Fibroblast of lung (primary cell): ENCODE results near the gene GET3. TPM values are rescaled to one million over a fixed set of nuclear protein-coding genes. Genes with fewer than 3 reads are reported as not detected.
A peak's percentile ranks its signal among the peaks of the same experiment; 100 is the strongest.

Experiments used
- DNase-seq, 2 donors: peaks; one replicate each; pipeline versions ENCODE4 v3.0.0 to v3.0.0-alpha.2; 2010; ENCODE audit warnings: low read depth in 2 of 2
- H2AFZ ChIP-seq: 2 replicates; pipeline ENCODE4 v1.5.1; 2012; ENCODE audit warnings: low read length, control low read depth, inconsistent platforms
- H3K27ac ChIP-seq: 2 replicates; pipeline ENCODE4 v1.5.1; 2011; ENCODE audit warnings: low read length, control low read depth; ENCODE audit not compliant: insufficient read depth
- H3K27me3 ChIP-seq: 2 replicates; pipeline ENCODE4 v1.5.1; 2011; ENCODE audit warnings: mild to moderate bottlenecking, low read length; ENCODE audit not compliant: control insufficient read depth, insufficient read depth
- H3K36me3 ChIP-seq: 2 replicates; pipeline ENCODE4 v1.5.1; 2011; ENCODE audit warnings: low read length; ENCODE audit not compliant: control insufficient read depth, insufficient read depth
- H3K4me1 ChIP-seq: 2 replicates; pipeline ENCODE4 v1.5.1; 2011; ENCODE audit warnings: low read length; ENCODE audit not compliant: control insufficient read depth, insufficient read depth; ENCODE audit errors: extremely low read depth
- H3K4me2 ChIP-seq: 2 replicates; pipeline ENCODE4 v1.5.1; 2011; ENCODE audit warnings: low read length, control low read depth; ENCODE audit not compliant: insufficient read depth; ENCODE audit errors: extremely low read depth
- H3K4me3 ChIP-seq, 4 experiments: fragments of 200-600 bp in 1 of 4; sonication (generic) in 1 of 4; replicated peaks in 1 of 4; 2 replicates each; pipeline ENCODE4 v1.5.1; 2011 to 2016; ENCODE audit warnings: low read length in 4 of 4, low read depth in 3 of 4, mild to moderate bottlenecking in 3 of 4, control low read depth in 2 of 4, inconsistent platforms in 1 of 4, mixed read lengths in 1 of 4; ENCODE audit not compliant: insufficient read depth in 1 of 4; ENCODE audit errors: control extremely low read depth in 1 of 4
- H3K79me2 ChIP-seq: 2 replicates; pipeline ENCODE4 v1.5.1; 2012; ENCODE audit warnings: mild to moderate bottlenecking, low read length, inconsistent platforms; ENCODE audit not compliant: control insufficient read depth, insufficient read depth
- H3K9ac ChIP-seq: 2 replicates; pipeline ENCODE4 v1.5.1; 2011; ENCODE audit warnings: mild to moderate bottlenecking, low read length, control low read depth; ENCODE audit not compliant: insufficient read depth
- H3K9me3 ChIP-seq: 2 replicates; pipeline ENCODE4 v1.5.1; 2012; ENCODE audit warnings: low read depth, low read length; ENCODE audit not compliant: control insufficient read depth, insufficient read depth
- H4K20me1 ChIP-seq: 2 replicates; pipeline ENCODE4 v1.5.1; 2011; ENCODE audit warnings: low read length; ENCODE audit not compliant: control insufficient read depth, insufficient read depth; ENCODE audit errors: extremely low read depth
- CTCF ChIP-seq, 2 donors: IDR thresholded peaks in 1 of 2; conservative IDR thresholded peaks in 1 of 2; 1 replicate in 1 of 2; 2 replicates in 1 of 2; pipeline ENCODE4 v1.5.1; 2011 to 2012; ENCODE audit warnings: low read length in 2 of 2, control low read depth in 1 of 2, inconsistent platforms in 1 of 2, low read depth in 1 of 2, mild to moderate bottlenecking in 1 of 2
- EZH2 ChIP-seq: IDR thresholded peaks from 2 replicates; pipeline ENCODE4 v1.5.1; 2012; ENCODE audit warnings: low read length, control low read depth, mild to moderate bottlenecking; ENCODE audit errors: missing control alignments
- polyA plus RNA-seq, 2 donors: library from polyadenylated mRNA; depleted of rRNA in 1 of 2; stranded (reverse) in 1 of 2; unstranded in 1 of 2; fragments of >200 nt; gene quantifications; 2 replicates each; pipeline ENCODE4 v1.2.1, GENCODE V29; 2011 to 2012; ENCODE audit warnings: missing spikeins in 1 of 2
- total RNA-seq: library from RNA; depleted of rRNA; stranded (reverse); fragments of >200 nt; gene quantifications from 2 replicates; pipeline ENCODE4 v1.2.1, GENCODE V29; 2014

Gene GET3
- total and polyA plus RNA-seq, 2 donors (not counting 1 experiment from before 2014, with no cell fraction given) = 94.1 to 123 TPM

GRCh38 chr19:12778017-12778904 lies 41.0 kb downstream of the GET3 start:
- Histone ChIP-seq H3K36me3 (no peaks in the 10 kb centered on the region), H4K20me1 (no peaks in the 10 kb centered on the region), H3K9ac (peak overlapping the region; percentile 87), H3K79me2 (no peaks in the 10 kb centered on the region), H2AFZ (peak overlapping the region; percentile 41), H3K27me3 (no peaks in the 10 kb centered on the region), H3K4me2 (peak overlapping the region; percentile 96), H3K4me3 (peak overlapping the region; percentile 52 to 70 (median 60)), H3K9me3 (no peaks in the 10 kb centered on the region), H3K27ac (peak overlapping the region; percentile 94), H3K4me1 (peaks cover 41% of the 10 kb centered on the region)
- peak; percentile 78 to 83 for DNase-seq
- TF ChIP-seq CTCF (conservative IDR thresholded peaks at IDR 0.05 in 1 of 2, IDR thresholded peaks at IDR 0.05 in 1 of 2; ENCODE audit: low read depth in 1 of 2, low read length in 2 of 2) (no peak), EZH2 (no peak)

DNA sequence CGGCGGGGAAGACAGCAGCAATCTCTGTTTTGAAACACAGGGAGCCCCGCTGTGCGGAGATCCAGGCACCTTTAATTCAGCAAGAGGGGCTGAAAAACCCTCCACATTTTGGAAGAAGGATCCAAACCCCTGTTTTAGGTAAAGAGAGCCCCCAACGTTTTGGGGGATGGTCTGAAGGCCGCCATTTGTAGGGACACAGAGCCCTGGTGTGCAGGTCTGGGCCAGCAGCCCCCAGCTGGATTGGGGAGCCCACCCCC lies 41.5 kb downstream of the GET3 start:
- H3K4me1 ChIP-seq = peaks cover 42% of the 10 kb centered on the region
- no peaks in the 10 kb centered on the region for H3K36me3 ChIP-seq
- peak overlapping the region; percentile 87 for H3K9ac ChIP-seq
- H3K4me2 ChIP-seq = peak overlapping the region; percentile 96
- H3K79me2 ChIP-seq = no peaks in the 10 kb centered on the region
- no peaks in the 10 kb centered on the region for H3K27me3 ChIP-seq
- no peak for DNase-seq
- no peaks in the 10 kb centered on the region for H3K9me3 ChIP-seq
- no peak for TF ChIP-seq CTCF (conservative IDR thresholded peaks at IDR 0.05 in 1 of 2, IDR thresholded peaks at IDR 0.05 in 1 of 2; ENCODE audit: low read depth in 1 of 2, low read length in 2 of 2)
- no peak for TF ChIP-seq EZH2
- peak overlapping the region; percentile 52 to 70 (median 60) for H3K4me3 ChIP-seq
- H3K27ac ChIP-seq = peak overlapping the region; percentile 94
- H4K20me1 ChIP-seq = no peaks in the 10 kb centered on the region
- no peak overlapping the region for H2AFZ ChIP-seq

GRCh38 chr19:12779162-12779993 lies 42.1 kb downstream of the GET3 start:
- TF ChIP-seq EZH2 = no peak
- no peak for TF ChIP-seq CTCF (conservative IDR thresholded peaks at IDR 0.05 in 1 of 2, IDR thresholded peaks at IDR 0.05 in 1 of 2; ENCODE audit: low read depth in 1 of 2, low read length in 2 of 2)
- Histone ChIP-seq H3K9me3 (no peaks in the 10 kb centered on the region), H2AFZ (no peak overlapping the region), H3K36me3 (no peaks in the 10 kb centered on the region), H3K4me2 (peak overlapping the region; percentile 96), H4K20me1 (no peaks in the 10 kb centered on the region), H3K9ac (peak overlapping the region; percentile 87), H3K79me2 (no peaks in the 10 kb centered on the region), H3K4me3 (peak overlapping the region in 3 of 4 experiments; percentile 52 to 70 (median 59)), H3K27me3 (no peaks in the 10 kb centered on the region), H3K27ac (peak overlapping the region; percentile 94), H3K4me1 (peaks cover 46% of the 10 kb centered on the region)
- peak; percentile 85 to 93 for DNase-seq
